ENCODE measurements around the gene TBCK.

TBCK gene

DNA sequence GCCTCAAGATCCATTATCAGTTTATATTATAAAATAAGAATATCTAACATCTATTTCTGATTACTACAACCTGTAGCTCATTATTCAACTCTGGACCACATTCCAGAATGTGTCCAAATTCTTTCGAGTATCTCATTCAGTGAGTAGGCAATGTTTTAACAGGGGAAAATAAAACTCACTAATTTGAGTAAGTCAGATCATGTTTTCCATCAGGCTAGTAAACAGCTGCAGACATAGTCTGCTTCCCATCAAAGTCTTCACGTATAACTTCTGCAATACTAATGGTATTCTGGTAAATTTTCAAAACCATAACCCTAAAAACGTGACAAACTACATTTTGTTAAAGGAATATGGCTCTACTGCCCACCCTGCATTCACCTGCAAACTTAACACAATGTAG lies 31.8 kb downstream of the TBCK start:
- no peak overlapping the region for H3K4me3 Mint-ChIP-seq
- no peak overlapping the region for H3K27ac Mint-ChIP-seq
- peaks cover 4% of the 10 kb centered on the region for H3K9me3 Mint-ChIP-seq
- no peaks in the 10 kb centered on the region for H3K27me3 Mint-ChIP-seq
- peaks cover 53% of the 10 kb centered on the region for H3K36me3 Mint-ChIP-seq (ENCODE audit: low read depth)
- no peaks in the 10 kb centered on the region for H3K4me1 Mint-ChIP-seq (ENCODE audit: low read depth)

DNA sequence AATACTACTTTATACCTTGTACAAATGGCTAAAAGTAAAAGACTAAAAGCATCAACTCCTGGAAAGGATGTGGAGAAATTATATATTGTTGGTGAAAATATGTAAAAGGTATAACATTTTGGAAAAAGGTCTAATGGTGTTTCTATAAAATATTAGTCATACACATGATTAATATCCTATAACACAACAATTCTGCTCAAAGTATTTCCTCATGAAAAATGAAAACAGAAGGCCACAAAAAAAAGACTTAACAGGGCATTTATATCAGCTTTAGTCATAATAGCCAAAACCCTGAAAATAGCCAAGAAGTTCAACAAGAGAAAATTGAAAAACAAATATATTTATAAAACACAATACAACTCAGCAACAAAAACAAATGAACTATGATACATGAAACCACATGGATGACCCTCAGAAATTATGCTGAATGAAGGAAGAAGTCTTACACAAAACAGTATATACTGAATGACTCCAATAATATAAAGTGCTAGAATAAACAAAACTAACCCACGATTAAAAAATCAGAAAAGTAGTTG lies 38.8 kb downstream of the TBCK start:
- Mint-ChIP-seq H3K36me3 (ENCODE audit: low read depth) (peaks cover 25% of the 10 kb centered on the region), H3K27me3 (no peaks in the 10 kb centered on the region), H3K4me1 (ENCODE audit: low read depth) (peaks cover 9% of the 10 kb centered on the region), H3K4me3 (no peak overlapping the region), H3K27ac (no peak overlapping the region), H3K9me3 (peaks cover 4% of the 10 kb centered on the region)

DNA sequence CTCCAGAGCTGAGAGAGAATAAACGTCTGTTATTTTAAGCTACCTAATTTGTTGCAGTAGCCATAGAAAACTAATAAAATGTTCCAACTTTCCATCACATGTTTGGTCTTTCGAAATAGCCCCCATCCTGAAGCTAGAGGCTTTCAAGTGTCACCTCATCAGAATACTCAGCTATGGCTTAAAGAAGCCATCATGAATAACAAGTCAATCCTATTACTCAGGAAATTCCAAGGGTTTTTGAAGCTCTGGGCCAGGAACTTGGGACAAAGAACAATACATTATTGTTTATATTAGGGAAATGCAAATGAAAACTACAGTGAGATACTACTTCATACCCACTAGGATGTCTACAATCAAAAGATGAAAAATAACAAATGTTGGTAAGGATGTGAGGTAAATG lies 42.2 kb downstream of the TBCK start:
- no peaks in the 10 kb centered on the region for H3K27me3 Mint-ChIP-seq

DNA sequence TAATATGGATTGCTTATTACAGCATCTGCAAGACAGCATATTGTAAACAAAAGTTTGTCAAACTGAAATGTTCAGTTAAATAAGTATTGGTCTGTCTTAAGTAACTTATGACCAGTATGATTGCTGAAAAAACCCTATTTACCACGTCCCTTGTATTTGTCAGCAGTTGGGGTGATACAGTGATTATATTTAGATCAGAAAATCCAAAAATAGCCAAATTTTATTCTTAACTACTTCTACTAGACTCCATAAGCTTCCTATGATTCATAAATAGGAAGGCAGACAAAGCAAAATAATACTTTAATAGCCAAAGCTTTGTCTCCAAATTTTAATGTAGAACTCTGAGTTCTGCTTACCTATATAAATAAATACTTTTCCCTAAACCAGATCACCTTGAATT lies 45.3 kb downstream of the TBCK start:
- Mint-ChIP-seq H3K4me3 (no peak overlapping the region), H3K36me3 (ENCODE audit: low read depth) (peaks cover 16% of the 10 kb centered on the region), H3K4me1 (ENCODE audit: low read depth) (peaks cover 9% of the 10 kb centered on the region), H3K9me3 (no peaks in the 10 kb centered on the region), H3K27ac (no peak overlapping the region), H3K27me3 (no peaks in the 10 kb centered on the region)

More for the DNA sequence above, 42.2 kb downstream of the TBCK start:
- Mint-ChIP-seq H3K36me3 (ENCODE audit: low read depth) (peaks cover 16% of the 10 kb centered on the region), H3K9me3 (no peaks in the 10 kb centered on the region), H3K27ac (no peak overlapping the region), H3K4me1 (ENCODE audit: low read depth) (peaks cover 9% of the 10 kb centered on the region), H3K4me3 (no peak overlapping the region)

DNA sequence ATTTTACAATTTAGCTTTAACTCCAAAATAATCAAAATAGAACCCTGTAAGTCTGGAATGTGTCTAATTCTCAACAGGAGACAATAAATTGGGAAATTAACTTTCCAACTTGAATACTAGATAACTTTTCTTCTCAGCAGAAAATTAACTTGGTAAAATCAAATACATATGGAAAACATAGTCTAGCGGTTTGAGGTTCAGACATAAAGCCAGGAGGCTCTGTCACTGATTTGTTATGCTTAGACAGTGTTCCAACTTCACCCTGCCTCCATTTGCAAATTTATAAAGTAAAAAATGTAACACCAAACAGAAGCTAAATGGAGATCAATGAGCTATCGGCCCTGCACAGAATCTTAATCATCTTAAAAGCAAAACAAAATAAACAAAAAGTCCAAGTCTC lies 46.3 kb downstream of the TBCK start:
- H3K36me3 Mint-ChIP-seq (ENCODE audit: low read depth) = peaks cover 16% of the 10 kb centered on the region

DNA sequence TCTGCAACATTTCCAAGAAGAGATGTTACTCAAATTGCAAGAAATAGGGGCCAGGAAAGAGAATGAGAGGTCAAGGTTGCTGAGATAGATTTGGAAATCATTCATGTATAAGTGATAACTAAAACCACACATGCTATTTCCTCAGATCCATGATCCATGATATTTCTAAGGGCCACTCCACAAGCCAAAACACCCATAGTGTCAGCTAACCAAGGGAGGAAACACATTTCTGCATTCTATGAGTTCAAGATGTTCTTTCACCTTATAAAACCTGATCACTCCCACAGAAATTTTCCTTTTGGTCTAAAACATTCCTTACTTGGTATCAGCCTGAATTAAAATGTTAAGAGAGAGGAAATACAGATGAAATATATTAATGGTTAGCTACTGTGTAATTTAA lies 47.2 kb downstream of the TBCK start:
- Mint-ChIP-seq H3K4me3 (no peak overlapping the region), H3K4me1 (ENCODE audit: low read depth) (peaks cover 6% of the 10 kb centered on the region), H3K27ac (no peak overlapping the region)

More for the DNA sequence above, 46.3 kb downstream of the TBCK start:
- Mint-ChIP-seq H3K27ac (no peak overlapping the region), H3K27me3 (no peaks in the 10 kb centered on the region), H3K4me1 (ENCODE audit: low read depth) (peaks cover 9% of the 10 kb centered on the region), H3K9me3 (no peaks in the 10 kb centered on the region), H3K4me3 (no peak overlapping the region)

DNA sequence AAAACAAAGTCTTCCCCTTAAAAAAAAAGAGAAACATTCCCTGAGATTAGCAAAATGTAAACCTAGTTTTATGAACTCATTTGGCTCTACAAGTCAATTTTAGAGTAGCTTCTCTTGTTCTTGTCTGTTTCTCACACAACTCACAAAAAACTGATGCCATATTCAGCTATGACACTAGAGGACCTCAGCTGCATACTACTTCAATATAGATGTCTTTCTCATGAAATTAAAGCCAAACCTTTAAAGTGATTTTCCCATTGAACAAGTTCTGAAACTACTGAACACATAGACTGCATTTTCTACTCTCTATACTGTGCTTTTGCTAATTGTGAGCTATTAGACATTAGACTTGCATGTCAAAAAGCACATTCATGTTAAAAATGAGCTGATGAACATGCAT lies 49.8 kb downstream of the TBCK start:
- Mint-ChIP-seq H3K36me3 (ENCODE audit: low read depth) (no peaks in the 10 kb centered on the region), H3K27ac (no peak overlapping the region), H3K4me3 (no peak overlapping the region), H3K9me3 (no peaks in the 10 kb centered on the region), H3K27me3 (no peaks in the 10 kb centered on the region), H3K4me1 (ENCODE audit: low read depth) (peaks cover 6% of the 10 kb centered on the region)

More for the DNA sequence above, 47.2 kb downstream of the TBCK start:
- Mint-ChIP-seq H3K27me3 (no peaks in the 10 kb centered on the region), H3K36me3 (ENCODE audit: low read depth) (peaks cover 7% of the 10 kb centered on the region), H3K9me3 (no peaks in the 10 kb centered on the region)

DNA sequence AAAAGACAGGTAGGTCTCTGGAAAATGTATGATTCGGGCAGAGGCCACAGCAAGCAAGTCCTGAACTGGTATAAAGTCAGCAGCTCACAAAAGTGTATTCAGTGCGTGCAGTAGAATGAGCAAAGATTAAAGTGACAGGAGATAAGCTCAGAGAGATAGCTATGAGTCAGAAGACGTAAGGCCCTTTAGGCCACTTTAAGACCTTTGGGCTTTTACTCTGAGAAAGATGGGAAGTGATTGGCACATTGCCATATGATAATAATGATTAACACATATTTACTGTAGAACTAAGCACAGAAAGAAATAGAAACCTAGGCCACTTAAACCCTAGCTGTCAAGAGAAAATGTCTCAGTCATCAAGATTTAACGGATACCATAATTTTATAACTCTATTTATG lies 51.7 kb downstream of the TBCK start:
- Mint-ChIP-seq H3K27ac (no peak overlapping the region), H3K9me3 (no peaks in the 10 kb centered on the region), H3K4me1 (ENCODE audit: low read depth) (peaks cover 6% of the 10 kb centered on the region), H3K27me3 (no peaks in the 10 kb centered on the region), H3K4me3 (no peak overlapping the region), H3K36me3 (ENCODE audit: low read depth) (peaks cover 2% of the 10 kb centered on the region)

DNA sequence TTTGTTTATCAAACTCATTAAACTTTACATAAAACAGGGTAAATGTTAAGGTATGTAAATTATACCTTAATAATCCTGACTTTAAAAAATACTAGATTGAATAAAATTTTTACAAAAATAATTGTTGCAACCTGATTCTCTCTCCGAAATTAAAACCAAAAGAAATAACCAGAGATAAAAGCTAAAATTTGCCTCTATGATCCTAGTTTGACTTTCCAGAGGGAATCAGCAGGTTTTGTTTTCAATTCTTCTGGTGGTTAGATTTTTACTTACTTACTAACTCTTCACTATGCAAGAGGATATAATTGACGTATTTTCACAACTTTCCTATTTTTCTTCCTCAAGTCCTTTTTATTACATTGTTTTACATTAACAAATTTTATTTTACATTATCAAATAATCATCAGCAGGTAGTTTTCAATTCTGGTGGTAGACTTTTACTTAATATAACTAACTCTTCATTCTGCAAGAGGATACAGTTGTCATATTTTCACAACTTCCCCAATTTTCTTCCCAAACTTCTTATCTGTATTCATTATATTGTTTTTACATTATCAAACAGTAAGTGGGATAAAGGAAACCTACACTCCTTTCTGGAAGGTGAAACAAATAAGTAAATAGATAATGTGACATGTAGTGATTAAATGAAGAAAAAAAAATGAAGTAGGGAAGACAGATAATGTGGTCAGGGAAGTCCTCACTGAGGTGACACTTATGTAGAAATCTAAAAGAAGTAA lies 52.2 kb downstream of the TBCK start:
- Mint-ChIP-seq H3K27ac (no peak overlapping the region), H3K36me3 (ENCODE audit: low read depth) (peaks cover 6% of the 10 kb centered on the region), H3K9me3 (no peaks in the 10 kb centered on the region)

DNA sequence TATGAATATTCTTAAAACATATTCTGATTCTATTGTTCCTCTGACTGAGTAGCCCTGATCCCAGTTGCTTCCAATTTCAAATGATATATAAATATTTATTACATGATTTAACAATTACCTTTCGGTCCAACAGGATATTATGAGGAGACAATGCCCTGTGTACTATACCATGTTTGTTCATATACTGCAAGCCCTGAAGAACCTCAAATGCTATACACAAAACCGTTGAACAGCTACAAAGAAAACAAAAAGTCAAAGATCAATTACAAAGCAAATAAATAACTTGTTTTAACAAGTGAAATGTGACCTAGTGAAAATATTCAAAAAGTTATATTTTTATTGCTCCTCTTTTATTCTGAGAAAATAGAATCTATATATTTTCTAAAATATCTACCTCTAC lies 54.0 kb downstream of the TBCK start:
- H3K27ac Mint-ChIP-seq = no peak overlapping the region
- H3K4me3 Mint-ChIP-seq = no peak overlapping the region
- no peaks in the 10 kb centered on the region for H3K27me3 Mint-ChIP-seq
- H3K9me3 Mint-ChIP-seq = no peaks in the 10 kb centered on the region
- H3K4me1 Mint-ChIP-seq (ENCODE audit: low read depth) = peaks cover 6% of the 10 kb centered on the region
- H3K36me3 Mint-ChIP-seq (ENCODE audit: low read depth) = peaks cover 22% of the 10 kb centered on the region

More for the DNA sequence above, 52.2 kb downstream of the TBCK start:
- no peaks in the 10 kb centered on the region for H3K27me3 Mint-ChIP-seq
- H3K4me3 Mint-ChIP-seq = no peak overlapping the region
- H3K4me1 Mint-ChIP-seq (ENCODE audit: low read depth) = peaks cover 6% of the 10 kb centered on the region

DNA sequence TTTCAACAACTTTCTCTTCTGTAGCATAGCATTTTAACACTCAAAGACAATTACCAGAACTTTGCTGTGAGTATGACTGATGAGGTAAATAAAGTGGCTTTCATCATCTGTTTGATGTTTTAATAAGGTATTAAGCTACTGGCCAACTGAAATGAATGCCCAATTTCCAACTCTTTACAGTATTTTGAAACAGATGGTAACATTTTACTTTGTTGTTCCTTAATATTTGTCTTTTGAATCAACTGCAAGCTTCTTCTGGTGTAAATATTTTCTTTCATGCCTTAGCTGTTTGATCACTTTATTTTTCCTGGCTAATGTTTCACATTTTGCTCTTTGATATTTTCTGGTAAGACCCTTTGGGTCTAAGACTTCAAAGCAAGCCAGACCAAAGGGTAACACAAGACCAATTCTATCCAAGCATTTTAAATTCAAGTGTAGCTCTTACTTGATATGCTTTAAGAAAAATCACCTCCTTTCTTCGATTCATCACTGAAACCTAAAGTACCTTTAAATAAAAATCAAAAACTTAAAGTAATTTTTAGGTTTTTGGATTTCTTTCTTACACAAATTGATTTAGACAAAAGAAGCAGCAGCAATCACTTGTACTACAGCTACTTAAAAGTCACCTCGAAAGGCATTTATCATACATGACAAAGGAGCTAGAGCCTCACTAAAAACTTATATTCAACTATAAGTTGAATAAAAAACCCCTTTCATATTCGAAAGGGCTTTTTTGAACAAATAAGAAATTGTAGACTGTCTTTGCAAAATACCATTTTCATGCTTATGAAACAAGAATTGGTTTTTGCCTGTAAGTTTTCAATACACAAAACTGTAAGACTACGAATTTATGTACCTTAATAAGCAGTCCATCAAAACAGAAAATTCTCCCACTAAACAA lies 57.6 kb downstream of the TBCK start:
- no peaks in the 10 kb centered on the region for H3K27me3 Mint-ChIP-seq
- no peak overlapping the region for H3K4me3 Mint-ChIP-seq
- no peak overlapping the region for H3K27ac Mint-ChIP-seq
- H3K36me3 Mint-ChIP-seq (ENCODE audit: low read depth) = peaks cover 22% of the 10 kb centered on the region
- no peaks in the 10 kb centered on the region for H3K9me3 Mint-ChIP-seq
- H3K4me1 Mint-ChIP-seq (ENCODE audit: low read depth) = no peaks in the 10 kb centered on the region

DNA sequence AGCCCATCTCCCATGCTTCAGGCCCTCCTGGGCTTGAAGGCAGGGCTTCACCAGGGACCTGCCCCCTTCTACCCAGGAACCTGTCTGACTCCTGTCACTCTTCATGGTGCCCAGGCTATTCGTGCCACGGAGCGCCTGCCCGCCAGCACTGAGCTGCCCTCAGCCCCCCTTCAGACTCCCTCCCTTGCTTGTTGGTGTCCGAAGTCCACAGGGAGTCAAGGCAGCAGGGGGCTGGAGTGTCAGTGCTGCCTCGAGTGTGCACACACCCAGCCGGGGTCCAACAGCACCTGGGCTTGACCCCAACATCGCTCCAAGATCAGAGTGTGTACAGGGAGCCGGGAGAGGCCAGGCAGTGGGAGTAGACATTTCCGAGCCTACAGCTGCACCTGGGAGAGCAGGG lies 59.8 kb downstream of the TBCK start:
- Mint-ChIP-seq H3K9me3 (no peaks in the 10 kb centered on the region), H3K4me3 (no peak overlapping the region), H3K27me3 (no peaks in the 10 kb centered on the region), H3K36me3 (ENCODE audit: low read depth) (peaks cover 22% of the 10 kb centered on the region), H3K4me1 (ENCODE audit: low read depth) (no peaks in the 10 kb centered on the region), H3K27ac (no peak overlapping the region)

DNA sequence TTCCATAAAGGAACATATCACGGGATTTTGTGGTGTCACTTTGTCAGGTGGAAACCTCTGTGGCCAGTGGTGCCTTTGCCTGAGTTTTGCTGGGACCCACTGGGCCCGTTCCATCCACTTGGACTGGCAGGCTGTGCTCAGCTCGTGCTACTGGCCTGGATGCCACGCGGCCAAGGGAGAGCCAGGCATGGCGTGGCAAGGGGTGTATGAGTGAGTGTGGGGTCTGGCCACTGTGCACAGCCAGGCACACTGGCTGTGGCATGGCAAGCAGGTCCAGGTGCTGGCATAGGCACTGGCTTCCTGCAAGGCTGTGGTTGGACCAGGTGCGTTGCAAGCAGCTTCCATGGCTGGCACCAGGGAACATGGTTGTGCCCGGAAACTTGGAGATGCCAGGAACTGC lies 60.8 kb downstream of the TBCK start:
- Mint-ChIP-seq H3K27me3 (no peaks in the 10 kb centered on the region), H3K27ac (no peak overlapping the region), H3K4me1 (ENCODE audit: low read depth) (no peaks in the 10 kb centered on the region), H3K4me3 (no peak overlapping the region), H3K9me3 (no peaks in the 10 kb centered on the region), H3K36me3 (ENCODE audit: low read depth) (peaks cover 26% of the 10 kb centered on the region)

DNA sequence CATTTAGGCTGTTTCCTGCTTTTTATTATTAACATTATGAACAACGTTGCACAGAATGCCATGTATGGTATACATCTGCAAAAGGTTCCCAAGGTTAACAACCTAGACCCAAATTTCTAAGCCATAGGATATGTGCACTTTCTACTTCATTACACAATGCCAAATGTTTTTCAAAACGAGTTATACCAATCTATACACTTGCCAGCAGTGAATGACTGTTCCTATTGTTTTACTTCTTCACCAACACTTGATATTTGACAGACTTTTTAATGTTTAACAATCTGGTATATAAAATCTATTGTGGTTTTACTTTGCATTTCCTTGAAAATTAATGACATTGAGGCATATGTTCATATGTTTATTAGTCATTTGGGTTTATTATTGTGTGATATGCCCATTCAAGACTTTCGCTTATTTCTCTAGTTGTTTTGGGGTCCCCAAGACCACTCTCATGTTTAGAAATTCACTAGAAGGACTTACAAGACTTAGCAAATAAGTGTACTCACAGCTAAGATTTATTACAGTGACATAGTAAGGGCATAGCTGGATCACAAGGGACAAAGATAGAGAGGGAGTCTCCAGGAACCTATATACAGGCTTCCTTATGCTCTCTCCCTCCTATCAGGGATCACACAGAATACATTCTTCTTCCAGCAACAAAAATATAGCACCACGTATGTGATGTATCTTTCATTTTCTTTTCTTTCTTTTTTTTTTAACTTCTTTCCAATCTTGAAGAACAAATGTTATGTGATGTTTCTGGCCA lies 62.5 kb downstream of the TBCK start:
- Mint-ChIP-seq H3K36me3 (ENCODE audit: low read depth) (peaks cover 30% of the 10 kb centered on the region), H3K4me1 (ENCODE audit: low read depth) (no peaks in the 10 kb centered on the region), H3K27me3 (no peaks in the 10 kb centered on the region), H3K27ac (no peak overlapping the region), H3K9me3 (no peaks in the 10 kb centered on the region), H3K4me3 (no peak overlapping the region)

DNA sequence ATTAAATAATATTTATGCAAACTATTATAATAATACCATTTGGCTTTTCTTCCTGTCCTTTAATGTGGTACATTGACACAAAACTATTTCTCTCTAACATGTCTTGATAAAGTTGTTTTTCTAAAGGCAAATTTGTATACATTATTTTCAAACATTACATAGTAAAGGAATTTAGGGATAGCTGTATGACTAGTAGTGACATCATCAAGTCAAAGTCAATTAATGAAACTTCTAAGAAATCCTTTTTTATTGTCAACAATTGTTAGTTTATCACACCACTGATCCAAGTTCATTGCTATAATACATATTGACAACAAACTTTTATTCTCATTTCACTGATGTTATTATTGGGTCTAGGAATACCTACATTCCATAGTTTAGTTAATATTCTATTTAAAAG lies 68.4 kb downstream of the TBCK start:
- no peaks in the 10 kb centered on the region for H3K4me1 Mint-ChIP-seq (ENCODE audit: low read depth)
- H3K36me3 Mint-ChIP-seq (ENCODE audit: low read depth) = peaks cover 45% of the 10 kb centered on the region
- no peaks in the 10 kb centered on the region for H3K27me3 Mint-ChIP-seq
- H3K9me3 Mint-ChIP-seq = peaks cover 3% of the 10 kb centered on the region
- no peak overlapping the region for H3K4me3 Mint-ChIP-seq
- no peak overlapping the region for H3K27ac Mint-ChIP-seq

Measured in stimulated activated naive CD8-positive, alpha-beta T cell treated with anti-CD3 and anti-CD28 coated beads, Interleukin-15, Interleukin-2, amounts not matched to agents 100 ng/mL and 50 ng/mL, for 24 hours (primary cell).